GM19193 (cell line): Measurements from ENCODE around the gene GALNT17.

ENCODE experiments used
- POLR2A ChIP-seq: IDR thresholded peaks from 4 replicates; pipeline ENCODE4 v1.6.1; 2011; ENCODE audit not compliant: insufficient read depth, insufficient read length; ENCODE audit errors: extremely low read depth

Gene GALNT17

GRCh38 chr7:71657386-71657785, 525.4 kb downstream of the GALNT17 start:
- TF ChIP-seq POLR2A: no peak

GRCh38 chr7:71659622-71660021, 527.7 kb downstream of the GALNT17 start:
- no peak for TF ChIP-seq POLR2A

- no peak for TF ChIP-seq POLR2A
Measured at GRCh38 chr7:71661671-71662224, 529.8 kb downstream of the GALNT17 start.

- TF ChIP-seq POLR2A: no peak
Measured at GRCh38 chr7:71665716-71666115, 533.8 kb downstream of the GALNT17 start.

- no peak for TF ChIP-seq POLR2A
Measured at GRCh38 chr7:71668572-71668971, 536.6 kb downstream of the GALNT17 start.

DNA sequence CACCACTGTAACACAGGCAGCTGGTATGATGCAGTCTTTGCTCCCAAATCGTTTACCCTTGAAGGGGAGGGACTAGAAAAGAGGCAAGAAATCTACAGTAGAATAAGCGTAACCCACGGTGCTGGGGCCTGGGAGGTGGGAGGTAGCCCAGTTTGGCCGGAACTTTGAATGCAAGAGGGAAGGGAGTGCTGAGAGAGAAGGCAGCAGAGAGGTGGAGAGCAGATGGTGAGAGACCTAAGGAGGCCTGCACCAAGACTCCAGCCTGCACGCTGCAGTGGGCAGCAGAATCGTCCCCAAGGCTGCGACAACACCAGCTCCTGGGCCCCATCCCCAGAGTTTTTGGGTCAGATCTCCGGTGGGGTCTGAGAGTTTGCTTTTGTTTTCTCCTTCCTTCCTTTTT, 547.5 kb downstream of the GALNT17 start:
- TF ChIP-seq POLR2A: no peak

GRCh38 chr7:71682181-71682580, 550.2 kb downstream of the GALNT17 start:
- TF ChIP-seq POLR2A: no peak

DNA sequence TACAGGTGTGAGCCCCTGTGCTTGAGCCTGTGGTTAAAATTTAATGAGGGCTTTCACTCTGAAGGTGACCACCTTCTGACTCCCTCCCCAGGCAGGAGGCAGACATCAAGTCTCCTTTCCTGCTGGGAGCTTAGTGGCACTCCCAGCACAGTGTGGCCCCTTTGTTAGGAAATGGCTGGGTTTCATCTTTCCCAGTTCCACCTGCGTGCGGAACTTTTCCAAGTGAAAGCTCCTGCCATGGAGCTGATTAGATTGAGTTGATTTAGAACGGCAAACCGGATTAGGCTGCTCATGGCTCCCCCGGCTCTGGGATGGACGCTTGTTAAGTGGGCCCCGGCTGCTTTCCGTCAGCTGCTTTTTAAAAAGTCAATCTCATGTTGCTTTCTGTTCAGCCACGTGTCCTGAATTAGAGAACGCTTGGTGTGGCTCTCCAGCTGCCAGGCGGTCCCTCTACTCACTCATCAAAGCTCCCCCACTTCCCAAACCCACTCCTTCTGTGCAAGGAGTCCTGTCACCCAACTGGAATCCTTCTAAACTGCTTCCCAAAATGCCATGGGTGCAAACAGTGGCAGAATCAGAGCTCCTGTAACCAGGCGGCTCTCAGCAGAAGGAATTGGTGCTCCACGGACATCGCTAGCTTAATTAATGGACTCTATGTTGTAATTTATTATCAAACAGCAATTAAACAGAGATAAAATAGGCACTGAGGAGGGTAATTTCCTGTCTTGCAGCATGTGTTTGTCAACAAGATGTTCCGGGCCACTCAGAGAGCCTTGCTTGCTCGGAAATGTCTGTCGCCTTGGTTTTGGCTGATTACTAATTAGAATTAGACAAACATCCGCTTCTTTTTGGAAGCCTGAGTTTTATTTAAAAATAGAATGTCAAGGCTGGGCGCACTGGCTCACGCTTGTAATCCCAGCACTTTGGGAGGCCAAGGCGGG, 551.2 kb downstream of the GALNT17 start:
- TF ChIP-seq POLR2A: no peak

GRCh38 chr7:71687286-71687685, 555.3 kb downstream of the GALNT17 start:
- no peak for TF ChIP-seq POLR2A

- TF ChIP-seq POLR2A: no peak
Measured at GRCh38 chr7:71687831-71688599, 556.1 kb downstream of the GALNT17 start.

- TF ChIP-seq POLR2A: no peak
Measured at GRCh38 chr7:71691538-71691937, 559.6 kb downstream of the GALNT17 start.

DNA sequence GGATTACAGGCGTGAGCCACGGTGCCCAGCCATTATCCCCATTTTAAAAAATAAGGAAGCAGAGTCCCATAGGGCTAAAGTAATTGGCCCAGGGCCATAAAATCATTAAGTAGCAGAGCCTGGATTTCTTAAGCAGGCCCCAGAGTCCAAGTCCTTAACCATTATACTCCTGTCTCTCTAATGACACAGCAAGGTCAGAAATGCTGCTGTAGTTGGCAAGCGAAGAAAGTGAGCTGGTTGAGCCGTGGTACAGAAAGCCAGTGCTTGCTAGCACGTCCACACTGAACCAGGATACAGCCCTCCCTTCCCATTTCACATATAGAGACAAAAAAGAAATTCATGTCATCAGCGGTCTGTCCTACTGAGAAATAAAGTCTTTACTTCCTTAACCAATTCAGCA, 562.7 kb downstream of the GALNT17 start:
- no peak for TF ChIP-seq POLR2A

- no peak for TF ChIP-seq POLR2A
Measured at GRCh38 chr7:71695186-71695585, 563.2 kb downstream of the GALNT17 start.

DNA sequence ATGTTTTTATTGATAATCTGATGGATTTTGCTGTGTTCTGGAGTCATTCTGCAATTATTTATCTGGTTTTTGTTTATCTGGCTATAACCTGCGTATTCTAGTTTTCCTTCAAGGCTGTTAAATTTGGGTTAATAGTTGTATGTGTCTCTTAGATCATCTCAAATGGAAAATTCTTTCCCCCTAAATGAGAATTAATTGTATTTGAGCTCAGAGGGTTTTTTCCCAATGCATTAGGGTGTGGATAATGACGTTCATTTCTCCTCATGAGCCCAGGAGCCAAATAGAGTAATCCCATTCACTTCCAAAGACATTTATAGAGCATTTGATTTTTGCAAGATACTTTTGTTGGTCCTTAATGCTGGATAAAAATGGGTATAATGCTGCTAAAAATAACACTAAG, 564.6 kb downstream of the GALNT17 start:
- no peak for TF ChIP-seq POLR2A

- no peak for TF ChIP-seq POLR2A
Measured at GRCh38 chr7:71697400-71697799, 565.5 kb downstream of the GALNT17 start.
